K562 (cell line): ENCODE measurements around the gene EEFSEC. TPM values are rescaled to one million over a fixed set of nuclear protein-coding genes. Genes with fewer than 3 reads are reported as not detected.

ENCODE experiments used
- ATAC-seq: fragments of 200-7000 bp; cut with Tn5 transposase; 3 replicates; pipeline ENCODE4 v1.9.1; 2020; ENCODE audit warnings: moderate library complexity
- BruUV-seq: library from RNA; stranded (reverse); fragments of 400-500 nt; replicated peaks from 2 replicates; lab custom pipeline; 2021; lab: Mats Ljungman, UMichigan
- CTCF ChIA-PET: fragments of 300-600 bp; formaldehyde crosslinking; extraction: SDS; loops from one replicate; lab custom pipeline; 2021; ENCODE audit warnings: low intra/inter-chr PET ratio; lab: Yijun Ruan, JAX
- POLR2A ChIA-PET: fragments of 300-600, 350-650 bp; sonication (Branson Sonifier 250); formaldehyde crosslinking; extraction: SDS; loops from one replicate; lab custom pipeline; 2021; ENCODE audit warnings: antibody characterized with exemption, inconsistent platforms; lab: Yijun Ruan, JAX
- DNase-seq, 4 experiments: peaks; one replicate each; pipeline versions ENCODE4 v3.0.0 to v3.0.0-alpha.2; 2011 to 2018; ENCODE audit warnings: low spot score in 3 of 4, mixed read lengths in 3 of 4; ENCODE audit errors: extremely low read depth in 1 of 4
- FAIRE-seq: peaks from 2 replicates; lab custom pipeline; 2011; peaks lifted over from hg19 to GRCh38; lab: Jason Lieb, UNC
- H2AFZ ChIP-seq: 2 replicates; pipeline ENCODE4 v1.6.0; 2011; ENCODE audit warnings: low read depth, low read length, control low read depth, inconsistent platforms
- H3K27ac ChIP-seq: fragments of 200-600 bp; 3 replicates; pipeline ENCODE4 v1.8.0; 2011; ENCODE audit warnings: low read depth, mild to moderate bottlenecking, control low read depth, inconsistent platforms, low read length, moderate library complexity, mixed read lengths; ENCODE audit errors: extremely low read depth
- H3K27me3 ChIP-seq, 2 experiments: fragments of 300-600 bp in 1 of 2; 2 replicates in 1 of 2; 3 replicates in 1 of 2; pipeline versions ENCODE4 v1.6.0 to v1.8.0; 2011; ENCODE audit warnings: inconsistent platforms in 2 of 2, low read length in 2 of 2, mild to moderate bottlenecking in 1 of 2, mixed read lengths in 1 of 2, moderate library complexity in 1 of 2; ENCODE audit not compliant: control insufficient read depth in 2 of 2, insufficient read depth in 2 of 2
- H3K36me3 ChIP-seq: fragments of 300-600 bp; 3 replicates; pipeline ENCODE4 v1.8.0; 2011; ENCODE audit warnings: mild to moderate bottlenecking, low read length, inconsistent platforms; ENCODE audit not compliant: control insufficient read depth, insufficient read depth
- H3K4me1 ChIP-seq, 2 experiments: fragments of 200-600 bp in 1 of 2; replicated peaks in 1 of 2; 2 replicates in 1 of 2; 3 replicates in 1 of 2; pipeline versions ENCODE4 v1.5.1 to v1.8.0; 2011; ENCODE audit warnings: inconsistent platforms in 2 of 2, low read length in 2 of 2, mild to moderate bottlenecking in 1 of 2, mixed read lengths in 1 of 2, moderate library complexity in 1 of 2; ENCODE audit not compliant: control insufficient read depth in 2 of 2, insufficient read depth in 2 of 2
- H3K4me2 ChIP-seq: 2 replicates; pipeline ENCODE4 v1.6.1; 2011; ENCODE audit warnings: low read length, control low read depth, inconsistent platforms, mixed read lengths; ENCODE audit not compliant: insufficient read depth
- H3K4me3 ChIP-seq: fragments of 200-600 bp; sonication (generic), shearing (Covaris generic); 2 replicates; pipeline ENCODE4 v1.5.1; 2016; ENCODE audit warnings: control low read depth, inconsistent platforms
- H3K79me2 ChIP-seq: fragments of 200-600 bp; 3 replicates; pipeline ENCODE4 v1.8.0; 2011; ENCODE audit warnings: low read length, inconsistent platforms; ENCODE audit not compliant: control insufficient read depth, insufficient read depth
- H3K9ac ChIP-seq, 2 experiments: 2 replicates each; pipeline versions ENCODE4 v1.6.0 to v1.6.1; 2011; ENCODE audit warnings: low read depth in 2 of 2, low read length in 2 of 2, control low read depth in 1 of 2, inconsistent platforms in 1 of 2, mild to moderate bottlenecking in 1 of 2, mixed read lengths in 1 of 2; ENCODE audit not compliant: insufficient read depth in 1 of 2
- H3K9me1 ChIP-seq: one replicate; pipeline ENCODE4 v1.6.0; 2011; ENCODE audit warnings: inconsistent platforms, mild to moderate bottlenecking, low read length, moderate library complexity; ENCODE audit not compliant: control insufficient read depth, insufficient read depth
- H3K9me3 ChIP-seq: replicated peaks from 2 replicates; pipeline ENCODE4 v1.5.1; 2011; ENCODE audit warnings: low read depth, low read length, inconsistent platforms; ENCODE audit not compliant: control insufficient read depth, insufficient read depth
- H4K20me1 ChIP-seq: replicated peaks from 2 replicates; pipeline ENCODE4 v1.6.1; 2011; ENCODE audit warnings: low read length, inconsistent platforms, mixed read lengths; ENCODE audit not compliant: control insufficient read depth, insufficient read depth
- ADNP ChIP-seq: fragments of 200-800 bp; sonication (Bioruptor generic); IDR thresholded peaks from 2 replicates; pipeline ENCODE4 v1.6.1; 2016; ENCODE audit warnings: missing genetic modification characterization, missing compliant biosample characterization
- BDP1 ChIP-seq: IDR thresholded peaks from 3 replicates; pipeline ENCODE4 v1.6.1; 2011; ENCODE audit not compliant: insufficient read length, insufficient read depth
- CHD1 ChIP-seq: fragments of 200-600 bp; sonication (generic); IDR thresholded peaks from one replicate; pipeline ENCODE4 v1.6.1; 2012; ENCODE audit warnings: mild to moderate bottlenecking, moderate library complexity, low read length, inconsistent platforms
- FOXM1 ChIP-seq, 2 experiments: fragments of 450-650 bp in 1 of 2; sonication (generic) in 1 of 2; formaldehyde crosslinking in 1 of 2; IDR thresholded peaks; 2 replicates each; pipeline versions ENCODE4 v1.6.1 to v1.9.0; 2017 to 2022; ENCODE audit warnings: low read depth in 2 of 2, mild to moderate bottlenecking in 2 of 2, missing genetic modification reagents in 1 of 2, moderate library complexity in 1 of 2
- HLTF ChIP-seq: fragments of 450-650 bp; IDR thresholded peaks from 2 replicates; pipeline ENCODE4 v1.6.1; 2016
- KAT8 ChIP-seq: fragments of 450-650 bp; IDR thresholded peaks from 2 replicates; pipeline ENCODE4 v1.6.1; 2016; ENCODE audit warnings: low read depth, mild to moderate bottlenecking
- KDM1A ChIP-seq, 2 experiments: fragments of 450-650 bp; IDR thresholded peaks; 2 replicates each; pipeline ENCODE4 v1.6.1; 2016; ENCODE audit warnings: mild to moderate bottlenecking in 2 of 2
- MAFK ChIP-seq: IDR thresholded peaks from 2 replicates; pipeline ENCODE4 v1.6.1; 2011; ENCODE audit warnings: low read length, improper control_type of control experiment
- MTA3 ChIP-seq: fragments of 450-650 bp; formaldehyde crosslinking; IDR thresholded peaks from 2 replicates; pipeline ENCODE4 v1.6.1; 2017; ENCODE audit warnings: mild to moderate bottlenecking, borderline replicate concordance
- NEUROD1 ChIP-seq: fragments of 150-350 bp; IDR thresholded peaks from 2 replicates; pipeline ENCODE4 v1.6.1; 2014; ENCODE audit warnings: borderline replicate concordance, low read length, low read depth; ENCODE audit not compliant: partially characterized antibody
- PTBP1 ChIP-seq: fragments of 200-400 bp; formaldehyde crosslinking; IDR thresholded peaks from 2 replicates; pipeline ENCODE4 v1.6.1; 2017; ENCODE audit warnings: low read depth, low read length
- RCOR1 ChIP-seq, 2 experiments: IDR thresholded peaks; 2 replicates each; pipeline ENCODE4 v1.6.1; 2012; ENCODE audit warnings: low read depth in 2 of 2, low read length in 2 of 2, borderline replicate concordance in 1 of 2, improper control_type of control experiment in 1 of 2
- SMARCA4 ChIP-seq: fragments of 450-650 bp; IDR thresholded peaks from 2 replicates; pipeline ENCODE4 v1.6.1; 2016
- TFE3 ChIP-seq: fragments of 450-650 bp; formaldehyde crosslinking; IDR thresholded peaks from 2 replicates; pipeline ENCODE4 v1.4.0; 2020; ENCODE audit warnings: mild to moderate bottlenecking, mixed read lengths
- ZC3H4 ChIP-seq: sonication (generic); formaldehyde crosslinking; IDR thresholded peaks from 2 replicates; pipeline ENCODE4 v1.9.0; 2021; ENCODE audit warnings: missing genetic modification reagents, borderline replicate concordance
- WGBS: fragments of 100-300 bp; shearing (Covaris generic); methylation state at CpG from one replicate; pipeline ENCODE4 v1.1.6; 2016; ENCODE audit warnings: low coverage, mixed read lengths; ENCODE audit not compliant: insufficient coverage; ENCODE audit errors: missing lambda C conversion rate; 5-methylcytosine and 5-hydroxymethylcytosine counted together
- in situ Hi-C: fragments of 300-500 bp; cut with MboI; formaldehyde crosslinking; loops from 4 replicates; pipeline ENCODE4 v1.15.0; 2018; ENCODE audit warnings: inconsistent platforms, mixed read lengths
- intact Hi-C: fragments of 100-400 bp; cut with micrococcal nuclease; formaldehyde crosslinking; loops from 2 replicates; pipeline ENCODE4 v1.14.2; 2022
- polyA plus RNA-seq, 8 experiments: library from polyadenylated mRNA; depleted of rRNA in 4 of 8; stranded (reverse) in 5 of 8; unstranded in 3 of 8; fragments of >200 nt; fragmentation: Nextera tagmentation in 2 of 8; fragmentation: Illumina TruSeq in 1 of 8; extraction: Ambion mirVana in 2 of 8; extraction: Trizol in 1 of 8; gene quantifications; 2 replicates each; pipeline versions ENCODE4 v1.2.1 to v1.2.3, GENCODE V29; 2011 to 2014; ENCODE audit warnings: inconsistent platforms in 1 of 8, missing spikeins in 1 of 8
- total RNA-seq, 7 experiments: library from RNA; depleted of rRNA in 6 of 7; stranded (reverse); fragments of >200 nt in 6 of 7; fragmentation: Illumina TruSeq in 2 of 7; extraction: Trizol in 2 of 7; gene quantifications; 2 replicates each; pipeline versions ENCODE4 v1.2.1 to v1.2.3, GENCODE V29; 2011 to 2021; ENCODE audit warnings: low replicate concordance in 1 of 7
- TF ChIP-seq, protein P1 (sequence below): fragments of 450-650 bp; IDR thresholded peaks from 2 replicates; pipeline ENCODE4 v1.6.1; 2016; ENCODE audit warnings: borderline replicate concordance

Gene EEFSEC
- total and polyA plus RNA-seq, 9 of the 15 experiments (the other 6 are each of a cell fraction or from before 2014, with no cell fraction given): 0.35 to 11.8 (median 7.7) TPM

- TF ChIP-seq CHD1 (peak; percentile 77), MAFK (peak; percentile 51; the same call in 1 of the 2 replicates), ADNP (tag) (no peak), PTBP1 (no peak), SMARCA4 (peak; percentile 89)
Observed at GRCh38 chr3:128415773-128416577, 262.7 kb downstream of the EEFSEC start (continued).

DNA sequence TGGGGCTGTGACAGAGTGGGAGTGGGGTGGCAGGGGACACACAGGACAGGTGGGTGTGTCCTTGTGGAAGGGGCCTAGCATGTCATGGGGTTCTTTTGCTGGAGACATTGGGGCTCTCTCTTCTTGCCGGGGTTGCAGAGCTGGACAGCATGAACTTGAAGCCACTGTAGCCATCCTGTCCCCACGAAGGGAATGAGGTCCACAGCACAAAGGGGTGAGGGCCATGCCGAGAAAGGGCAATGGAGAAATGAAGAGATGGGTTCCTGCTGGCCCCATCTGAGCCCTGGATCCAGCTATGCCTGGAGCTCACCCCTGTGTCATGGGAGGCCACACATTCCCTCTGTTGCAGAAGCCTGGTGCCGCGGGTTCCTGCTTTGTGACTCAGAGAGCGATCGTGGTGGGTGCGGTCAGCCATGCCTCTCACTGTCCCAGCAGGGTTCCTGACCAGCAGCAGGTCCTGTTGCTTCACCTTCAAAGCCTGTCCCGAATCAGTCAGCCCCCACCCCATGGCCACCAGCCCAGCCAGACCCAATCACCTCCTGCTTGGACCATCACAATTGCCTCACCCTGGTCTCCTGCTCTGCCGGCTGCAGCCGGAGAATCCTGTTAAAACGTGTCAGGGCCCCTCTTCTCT is 263.4 kb downstream of the EEFSEC start:
- Histone ChIP-seq H3K4me2 (peak overlapping the region; percentile 88), H3K27me3 (no peaks in the 10 kb centered on the region), H3K9ac (peak overlapping the region; percentile 91 to 92), H3K79me2 (peaks cover 55% of the 10 kb centered on the region), H4K20me1 (no peaks in the 10 kb centered on the region), H3K36me3 (peaks cover 3% of the 10 kb centered on the region; the same call in 1 of the 3 replicates), H3K9me1 (no peaks in the 10 kb centered on the region), H3K9me3 (peaks cover 2% of the 10 kb centered on the region; the same call in 1 of the 2 replicates), H3K27ac (peak overlapping the region; percentile 99), H2AFZ (0 out of 2 replicates have a peak overlapping the region, but pooled peaks have one; percentile 8), H3K4me3 (peak overlapping the region; percentile 35), H3K4me1 (peaks cover 77 to 91% of the 10 kb centered on the region in 2 experiments)
- intact Hi-C loops: no loop called here
- ATAC-seq (peak; percentile 57), DNase-seq (peak; percentile 66 to 90 (median 79)), FAIRE-seq (peak; percentile 91)
- in situ Hi-C loops: no loop called here
- ChIA-PET POLR2A (interaction anchor here (0.6 to 1.3 kb wide), 6 partner anchors 8 to 164 kb away, joined by 3 to 7 read pairs (median 3); no protein-coding TSS in a partner anchor), CTCF (interaction anchor here (0.9 kb wide), 1 partner anchor 9 kb away, joined by 3 read pairs; no protein-coding TSS in a partner anchor)
- WGBS: 3% methylated on average over 11 of the region's 12 CpGs
- BruUV-seq: no TSS peak
- TF ChIP-seq KDM1A (IDR thresholded peaks at IDR 0.05) (no peak), KAT8 (no peak), SMARCA4 (0 out of 2 replicates have a peak, but pooled peaks have one; percentile 6), HLTF (no peak), MTA3 (no peak), FOXM1 (IDR thresholded peaks at IDR 0.05; ENCODE audit: low read depth) (no peak), FOXM1 (CRISPR knock-in tag; IDR thresholded peaks at IDR 0.05; ENCODE audit: low read depth) (0 out of 2 replicates have a peak, but pooled peaks have one; percentile 1), ZC3H4 (0 out of 2 replicates have a peak, but pooled peaks have one; percentile 16), TFE3 (no peak), BDP1 (no peak), RCOR1 (IDR thresholded peaks at IDR 0.05; ENCODE audit: borderline replicate concordance in 1 of 2, low read depth in 2 of 2, low read length in 2 of 2) (peak; percentile 26 to 36; a peak in 2 of 4 replicates), NEUROD1 (no peak)
- TF ChIP-seq, protein P1, sequence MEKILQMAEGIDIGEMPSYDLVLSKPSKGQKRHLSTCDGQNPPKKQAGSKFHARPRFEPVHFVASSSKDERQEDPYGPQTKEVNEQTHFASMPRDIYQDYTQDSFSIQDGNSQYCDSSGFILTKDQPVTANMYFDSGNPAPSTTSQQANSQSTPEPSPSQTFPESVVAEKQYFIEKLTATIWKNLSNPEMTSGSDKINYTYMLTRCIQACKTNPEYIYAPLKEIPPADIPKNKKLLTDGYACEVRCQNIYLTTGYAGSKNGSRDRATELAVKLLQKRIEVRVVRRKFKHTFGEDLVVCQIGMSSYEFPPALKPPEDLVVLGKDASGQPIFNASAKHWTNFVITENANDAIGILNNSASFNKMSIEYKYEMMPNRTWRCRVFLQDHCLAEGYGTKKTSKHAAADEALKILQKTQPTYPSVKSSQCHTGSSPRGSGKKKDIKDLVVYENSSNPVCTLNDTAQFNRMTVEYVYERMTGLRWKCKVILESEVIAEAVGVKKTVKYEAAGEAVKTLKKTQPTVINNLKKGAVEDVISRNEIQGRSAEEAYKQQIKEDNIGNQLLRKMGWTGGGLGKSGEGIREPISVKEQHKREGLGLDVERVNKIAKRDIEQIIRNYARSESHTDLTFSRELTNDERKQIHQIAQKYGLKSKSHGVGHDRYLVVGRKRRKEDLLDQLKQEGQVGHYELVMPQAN: no peak
